Thyroid gland (tissue), 4 donors: ENCODE results near the gene LTB4R.

Experiments
- POLR2A ChIP-seq, 2 donors: fragments of 450-650 bp; IDR thresholded peaks; one replicate each; pipeline ENCODE4 v1.6.1; 2017; ENCODE audit warnings: antibody characterized with exemption in 2 of 2, mild to moderate bottlenecking in 2 of 2, moderate library complexity in 1 of 2
- TF ChIP-seq, protein P1 (sequence below), 6 experiments: fragments of 200-600 bp in 3 of 6; fragments of 450-650 bp in 3 of 6; sonication (generic) in 3 of 6; IDR thresholded peaks; one replicate each; pipeline ENCODE4 v1.5.1; 2016 to 2019; ENCODE audit warnings: antibody characterized with exemption in 6 of 6, mild to moderate bottlenecking in 2 of 6, inconsistent platforms in 1 of 6, moderate library complexity in 1 of 6

- TF ChIP-seq, protein P1, sequence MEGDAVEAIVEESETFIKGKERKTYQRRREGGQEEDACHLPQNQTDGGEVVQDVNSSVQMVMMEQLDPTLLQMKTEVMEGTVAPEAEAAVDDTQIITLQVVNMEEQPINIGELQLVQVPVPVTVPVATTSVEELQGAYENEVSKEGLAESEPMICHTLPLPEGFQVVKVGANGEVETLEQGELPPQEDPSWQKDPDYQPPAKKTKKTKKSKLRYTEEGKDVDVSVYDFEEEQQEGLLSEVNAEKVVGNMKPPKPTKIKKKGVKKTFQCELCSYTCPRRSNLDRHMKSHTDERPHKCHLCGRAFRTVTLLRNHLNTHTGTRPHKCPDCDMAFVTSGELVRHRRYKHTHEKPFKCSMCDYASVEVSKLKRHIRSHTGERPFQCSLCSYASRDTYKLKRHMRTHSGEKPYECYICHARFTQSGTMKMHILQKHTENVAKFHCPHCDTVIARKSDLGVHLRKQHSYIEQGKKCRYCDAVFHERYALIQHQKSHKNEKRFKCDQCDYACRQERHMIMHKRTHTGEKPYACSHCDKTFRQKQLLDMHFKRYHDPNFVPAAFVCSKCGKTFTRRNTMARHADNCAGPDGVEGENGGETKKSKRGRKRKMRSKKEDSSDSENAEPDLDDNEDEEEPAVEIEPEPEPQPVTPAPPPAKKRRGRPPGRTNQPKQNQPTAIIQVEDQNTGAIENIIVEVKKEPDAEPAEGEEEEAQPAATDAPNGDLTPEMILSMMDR (IDR thresholded peaks at IDR 0.05) = no peak
- no peak for TF ChIP-seq POLR2A (IDR thresholded peaks at IDR 0.05)
Observed at GRCh38 chr14:24355009-24355408, 43.7 kb downstream of the LTB4R start.
